ENCODE data around the gene HS6ST2.

HS6ST2 gene

DNA sequence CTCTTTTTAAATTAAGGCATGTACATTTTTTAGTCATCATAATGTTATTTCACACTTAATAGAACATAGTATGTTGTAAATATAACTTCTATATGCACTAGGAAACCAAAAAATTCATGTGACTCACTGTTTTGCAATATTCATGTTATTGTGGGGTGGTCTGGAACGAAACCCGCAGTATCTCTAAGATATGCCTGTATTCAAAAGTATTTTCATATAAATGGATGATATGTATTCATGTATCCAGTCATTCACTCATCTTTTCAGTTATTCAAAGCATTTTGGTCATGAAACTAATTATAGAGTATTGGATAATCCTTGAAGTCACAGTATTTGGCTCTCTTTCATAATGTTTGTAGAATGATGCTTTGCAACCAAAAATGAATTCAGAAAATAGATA lies 168.1 kb downstream of the HS6ST2 start:
- CTCF ChIA-PET = no interaction called here
- Histone ChIP-seq H3K36me3 (ENCODE audit: control insufficient read depth in 2 of 2, insufficient read depth in 1 of 2, low read length in 2 of 2) (no peaks in the 10 kb centered on the region), H3K27ac (ENCODE audit: extremely low read depth, low read depth, low read length) (no peak overlapping the region), H3K4me3 (ENCODE audit: low read depth, low read length) (no peak overlapping the region), H3K4me1 (ENCODE audit: control insufficient read depth, insufficient read depth, low read length) (no peaks in the 10 kb centered on the region), H3K9me3 (ENCODE audit: control insufficient read depth, insufficient read depth, low read depth, low read length) (no peaks in the 10 kb centered on the region)
- POLR2A ChIA-PET = no interaction called here
- TF ChIP-seq ZNF239 (tag by site-specific recombination; IDR thresholded peaks at IDR 0.05) (no peak), ZNF530 (tag by site-specific recombination; IDR thresholded peaks at IDR 0.05; ENCODE audit: low read depth) (no peak), ZNF16 (tag by site-specific recombination; IDR thresholded peaks at IDR 0.05; ENCODE audit: low read depth) (no peak), IKZF3 (tag by site-specific recombination; IDR thresholded peaks at IDR 0.05) (no peak), ZNF146 (tag by site-specific recombination; IDR thresholded peaks at IDR 0.05) (no peak), ZBTB1 (tag by site-specific recombination; IDR thresholded peaks at IDR 0.05) (no peak), ZBTB6 (tag by site-specific recombination; IDR thresholded peaks at IDR 0.05) (no peak), ZNF692 (tag by site-specific recombination; IDR thresholded peaks at IDR 0.05) (no peak), ZNF645 (tag by site-specific recombination; IDR thresholded peaks at IDR 0.05) (no peak), ZNF391 (tag by site-specific recombination; IDR thresholded peaks at IDR 0.05; ENCODE audit: borderline replicate concordance, low read depth) (no peak), SP3 (tag by site-specific recombination; IDR thresholded peaks at IDR 0.05) (no peak), ZNF2 (tag by site-specific recombination; IDR thresholded peaks at IDR 0.05) (no peak), BCL11B (tag by site-specific recombination; IDR thresholded peaks at IDR 0.05; ENCODE audit: low read depth) (no peak), ZNF423 (tag by site-specific recombination; IDR thresholded peaks at IDR 0.05) (no peak), ZNF791 (tag by site-specific recombination; IDR thresholded peaks at IDR 0.05) (no peak), ZNF776 (tag by site-specific recombination; IDR thresholded peaks at IDR 0.05; ENCODE audit: borderline replicate concordance) (no peak), ZBTB20 (tag by site-specific recombination; IDR thresholded peaks at IDR 0.05) (no peak)
- TF ChIP-seq, protein P1, sequence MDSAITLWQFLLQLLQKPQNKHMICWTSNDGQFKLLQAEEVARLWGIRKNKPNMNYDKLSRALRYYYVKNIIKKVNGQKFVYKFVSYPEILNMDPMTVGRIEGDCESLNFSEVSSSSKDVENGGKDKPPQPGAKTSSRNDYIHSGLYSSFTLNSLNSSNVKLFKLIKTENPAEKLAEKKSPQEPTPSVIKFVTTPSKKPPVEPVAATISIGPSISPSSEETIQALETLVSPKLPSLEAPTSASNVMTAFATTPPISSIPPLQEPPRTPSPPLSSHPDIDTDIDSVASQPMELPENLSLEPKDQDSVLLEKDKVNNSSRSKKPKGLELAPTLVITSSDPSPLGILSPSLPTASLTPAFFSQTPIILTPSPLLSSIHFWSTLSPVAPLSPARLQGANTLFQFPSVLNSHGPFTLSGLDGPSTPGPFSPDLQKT (IDR thresholded peaks at IDR 0.05; ENCODE audit: borderline replicate concordance, low read depth, low read length) = no peak

DNA sequence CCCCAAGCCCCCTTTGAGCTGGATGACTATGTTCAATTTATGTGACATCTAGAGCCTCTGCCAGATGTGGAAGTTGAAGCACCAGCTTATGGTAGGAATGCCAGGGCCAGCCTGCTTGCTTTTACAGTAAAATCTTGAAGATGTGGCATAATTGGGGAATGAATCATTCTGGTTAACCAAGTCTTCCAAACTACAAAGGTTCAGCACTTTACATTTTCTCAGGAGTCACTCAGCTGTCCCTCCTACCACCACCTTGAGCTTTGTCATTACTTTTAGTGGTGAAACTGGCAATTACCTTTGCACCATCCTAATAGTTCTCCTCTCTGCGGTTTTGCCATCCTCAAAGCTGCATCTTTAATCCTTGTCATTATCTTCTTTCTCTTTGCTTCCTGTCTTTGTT lies 172.2 kb downstream of the HS6ST2 start:
- H3K27ac ChIP-seq (ENCODE audit: extremely low read depth, low read depth, low read length) = no peak overlapping the region
- H3K36me3 ChIP-seq (ENCODE audit: control insufficient read depth in 2 of 2, insufficient read depth in 1 of 2, low read length in 2 of 2) = no peaks in the 10 kb centered on the region
- no peaks in the 10 kb centered on the region for H3K9me3 ChIP-seq (ENCODE audit: control insufficient read depth, insufficient read depth, low read depth, low read length)
- H3K4me3 ChIP-seq (ENCODE audit: low read depth, low read length) = no peak overlapping the region
- ChIA-PET POLR2A (no interaction called here), CTCF (interaction anchor here (0.6 to 1.1 kb wide), 3 partner anchors 29 to 87 kb away, joined by 3 to 4 read pairs (median 3); no protein-coding TSS in a partner anchor)
- H3K4me1 ChIP-seq (ENCODE audit: control insufficient read depth, insufficient read depth, low read length) = no peaks in the 10 kb centered on the region
- TF ChIP-seq ZNF311 (tag by site-specific recombination; IDR thresholded peaks at IDR 0.05; ENCODE audit: borderline replicate concordance) = no peak
- TF ChIP-seq ZBTB44 (tag by site-specific recombination; IDR thresholded peaks at IDR 0.05) = no peak
- TF ChIP-seq ZNF280D (tag by site-specific recombination; IDR thresholded peaks at IDR 0.05) = no peak
- TF ChIP-seq ZNF423 (tag by site-specific recombination; IDR thresholded peaks at IDR 0.05) = no peak
- TF ChIP-seq FEZF1 (tag by site-specific recombination; IDR thresholded peaks at IDR 0.05) = no peak
- no peak for TF ChIP-seq IKZF3 (tag by site-specific recombination; IDR thresholded peaks at IDR 0.05)
- no peak for TF ChIP-seq ZNF768 (tag by site-specific recombination; IDR thresholded peaks at IDR 0.05)
- no peak for TF ChIP-seq OSR2 (tag by site-specific recombination; IDR thresholded peaks at IDR 0.05)
- TF ChIP-seq KLF1 (tag by site-specific recombination; IDR thresholded peaks at IDR 0.05) = no peak
